A673 (cell line): ENCODE data around the gene SFT2D2.

Experiments
- CTCF ChIP-seq: fragments of 300-800, 200-600 bp; sonication (generic); conservative IDR thresholded peaks from 2 replicates; pipeline ENCODE4 v1.5.1; 2017; ENCODE audit warnings: low read depth, mild to moderate bottlenecking, antibody characterized with exemption, low read length, moderate library complexity, mixed read lengths
- EZH2 ChIP-seq: fragments of 200-600 bp; sonication (generic); IDR thresholded peaks from 2 replicates; pipeline ENCODE4 v1.6.1; 2017; ENCODE audit warnings: borderline replicate concordance, low read depth, mild to moderate bottlenecking, mixed read lengths, antibody characterized with exemption, low read length; ENCODE audit not compliant: poor library complexity, severe bottlenecking

- TF ChIP-seq CTCF (peak; percentile 64), EZH2 (no peak)
Observed at GRCh38 chr1:168178638-168179437, 47.0 kb upstream of the SFT2D2 start, which contains the start of gene TIPRL.
